Measurements from ENCODE around the gene KLHDC4.
A peak's percentile ranks its signal among the peaks of the same experiment; 100 is the strongest.
"Not testable (repeated sequence)": the region's sequence is repeated elsewhere in the genome, so short reads cannot be mapped to it uniquely, and the experiment has no call there.

Gene KLHDC4

GRCh38 chr16:87741700-87742415 is 23.9 kb downstream of the KLHDC4 start:
- no peak for DNase-seq

DNA sequence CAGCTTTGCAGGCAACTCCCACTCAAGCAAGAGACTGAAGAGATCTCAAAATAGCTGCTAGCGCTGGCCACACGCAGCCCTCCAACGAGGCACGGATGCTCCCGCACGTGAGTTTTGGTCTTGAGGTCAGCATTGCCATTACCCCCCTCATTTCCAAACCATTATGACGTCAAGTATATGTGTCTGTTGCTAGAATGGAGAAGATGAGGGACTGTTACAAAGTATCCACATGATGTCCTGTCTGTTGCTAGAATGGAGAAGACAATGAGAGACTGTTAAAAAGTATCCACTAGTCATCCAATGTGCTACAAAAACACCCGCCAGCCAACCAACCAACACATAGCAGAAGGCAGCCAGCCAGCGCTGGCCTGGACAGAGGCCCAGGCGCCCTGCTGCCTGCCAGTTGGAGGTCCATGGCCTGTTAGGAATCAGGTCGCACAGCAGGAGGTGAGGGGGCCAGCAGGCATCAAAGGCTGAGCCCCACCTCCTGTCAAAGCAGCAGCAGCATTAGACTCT is 24.8 kb downstream of the KLHDC4 start:
- DNase-seq, result peak; percentile 59

- DNase-seq, result peak; percentile 38
These were observed 25.3 kb downstream of the KLHDC4 start for GRCh38 chr16:87740441-87740840.

DNA sequence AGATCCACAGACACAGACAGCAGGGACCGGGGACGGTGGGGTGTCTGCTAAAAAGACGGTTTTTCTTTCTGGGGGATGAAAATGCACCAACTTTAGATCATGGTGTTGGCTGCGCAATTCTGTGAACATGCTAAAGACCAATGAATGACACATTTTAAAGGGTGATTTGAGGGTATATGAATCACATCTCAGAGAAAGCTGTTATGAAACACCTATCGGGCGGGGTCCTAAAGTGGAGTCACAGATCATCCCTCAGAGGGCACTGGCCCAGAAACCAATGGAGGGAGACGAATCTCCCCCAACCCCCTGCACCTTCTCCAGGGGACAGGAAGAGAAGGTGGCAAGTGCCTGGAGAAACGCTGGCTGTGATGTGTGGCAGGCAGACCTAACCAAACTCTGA is 26.0 kb downstream of the KLHDC4 start:
- DNase-seq, result no peak

DNA sequence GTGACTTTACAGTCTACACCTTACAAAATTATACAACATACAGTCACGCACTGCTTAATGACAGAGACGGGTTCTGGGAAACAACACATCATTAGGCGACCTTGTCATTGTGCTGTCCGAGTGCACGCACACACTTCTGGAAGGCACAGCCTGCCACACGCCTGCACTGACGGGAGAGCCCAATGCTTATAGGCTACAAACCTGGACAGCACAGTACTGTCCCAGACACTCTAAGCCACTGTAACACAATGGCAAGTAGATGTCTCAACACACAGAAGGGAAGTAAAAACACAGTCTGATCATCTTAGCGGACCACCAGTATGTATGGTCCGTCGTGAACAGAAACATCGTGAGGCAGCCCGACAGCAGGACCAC is 29.8 kb downstream of the KLHDC4 start:
- DNase-seq, result no peak

DNA sequence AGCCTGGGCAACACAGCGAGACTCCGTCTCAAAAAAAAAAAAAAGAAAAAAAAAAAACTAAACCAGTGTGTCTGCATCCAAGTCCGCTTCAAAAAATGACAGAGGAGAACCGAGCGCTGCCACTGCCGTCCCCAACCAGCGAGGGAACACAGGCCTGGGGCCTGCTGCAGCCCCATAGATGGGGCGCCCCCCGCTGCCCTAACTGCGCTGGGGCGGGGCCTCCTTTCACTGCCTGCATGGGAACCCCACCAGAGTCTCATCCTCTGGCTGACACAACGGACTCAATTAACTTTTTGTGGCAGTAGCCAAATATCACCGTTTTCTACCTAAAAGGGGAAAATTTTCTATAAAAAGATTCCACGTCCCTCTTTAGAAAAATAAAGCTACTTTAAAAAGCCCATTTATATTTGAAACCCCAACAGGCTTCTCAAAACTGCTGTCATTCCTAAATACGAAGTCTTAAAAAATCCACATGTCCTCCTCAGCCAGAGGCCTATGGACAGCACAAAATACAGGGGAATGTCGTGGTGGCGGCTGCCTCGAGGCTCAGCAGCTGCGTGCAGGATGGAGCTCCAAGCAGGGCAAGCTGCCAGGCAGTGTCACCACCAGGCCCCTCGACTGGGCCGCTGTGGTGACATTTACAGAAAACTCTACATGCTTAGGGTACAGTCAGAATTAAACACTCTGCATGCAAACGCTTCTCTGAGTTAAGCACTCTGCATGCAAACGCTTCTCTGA is 30.3 kb downstream of the KLHDC4 start:
- peak; percentile 35 for DNase-seq

- DNase-seq, result no peak
These were observed 31.1 kb downstream of the KLHDC4 start for GRCh38 chr16:87734644-87735043.

GRCh38 chr16:87733190-87733589 is 32.6 kb downstream of the KLHDC4 start:
- no peak for DNase-seq

GRCh38 chr16:87731607-87732006 is 34.2 kb downstream of the KLHDC4 start:
- DNase-seq, result no peak

- no peak for DNase-seq
These were observed 36.4 kb downstream of the KLHDC4 start for GRCh38 chr16:87729266-87729954.

DNA sequence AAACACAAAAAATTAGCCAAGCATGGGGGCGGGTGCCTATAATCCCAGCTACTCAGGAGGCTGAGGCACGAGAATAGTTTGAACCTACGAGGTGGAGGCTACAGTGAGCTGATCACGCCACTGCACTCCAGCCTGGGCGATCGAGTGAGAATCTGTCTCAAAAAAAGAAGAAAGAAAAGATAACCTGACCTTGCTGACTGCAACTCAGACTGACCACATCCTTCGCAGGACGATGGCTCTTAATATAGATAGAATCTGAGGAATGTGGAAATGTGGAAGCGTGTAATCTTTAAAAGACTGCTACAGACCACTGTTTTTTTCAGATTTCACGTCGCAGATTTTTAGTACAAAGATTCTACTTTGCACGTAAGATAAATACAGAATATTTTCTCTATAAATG is 37.8 kb downstream of the KLHDC4 start:
- no peak for DNase-seq

- no peak for DNase-seq
These were observed 38.4 kb downstream of the KLHDC4 start for GRCh38 chr16:87727346-87727745.

DNA sequence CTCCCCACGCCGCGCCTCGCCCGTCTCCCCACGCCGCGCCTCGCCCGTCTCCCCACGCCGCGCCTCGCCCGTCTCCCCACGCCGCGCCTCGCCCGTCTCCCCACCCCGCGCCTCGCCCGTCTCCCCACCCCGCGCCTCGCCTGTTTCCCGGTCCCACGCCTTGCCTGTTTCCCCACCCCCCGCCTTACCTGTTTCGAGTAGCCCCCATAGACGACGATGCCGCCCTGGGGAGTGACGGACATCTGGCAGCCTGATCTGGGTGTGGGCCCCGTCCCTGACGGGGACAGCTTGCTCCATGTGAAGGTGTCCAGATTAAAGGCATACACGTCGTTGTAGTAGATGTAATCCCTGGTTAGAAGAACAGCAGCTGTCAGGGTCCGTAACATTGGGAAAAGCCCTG is 39.2 kb downstream of the KLHDC4 start:
- DNase-seq, result not testable (repeated sequence)

DNA sequence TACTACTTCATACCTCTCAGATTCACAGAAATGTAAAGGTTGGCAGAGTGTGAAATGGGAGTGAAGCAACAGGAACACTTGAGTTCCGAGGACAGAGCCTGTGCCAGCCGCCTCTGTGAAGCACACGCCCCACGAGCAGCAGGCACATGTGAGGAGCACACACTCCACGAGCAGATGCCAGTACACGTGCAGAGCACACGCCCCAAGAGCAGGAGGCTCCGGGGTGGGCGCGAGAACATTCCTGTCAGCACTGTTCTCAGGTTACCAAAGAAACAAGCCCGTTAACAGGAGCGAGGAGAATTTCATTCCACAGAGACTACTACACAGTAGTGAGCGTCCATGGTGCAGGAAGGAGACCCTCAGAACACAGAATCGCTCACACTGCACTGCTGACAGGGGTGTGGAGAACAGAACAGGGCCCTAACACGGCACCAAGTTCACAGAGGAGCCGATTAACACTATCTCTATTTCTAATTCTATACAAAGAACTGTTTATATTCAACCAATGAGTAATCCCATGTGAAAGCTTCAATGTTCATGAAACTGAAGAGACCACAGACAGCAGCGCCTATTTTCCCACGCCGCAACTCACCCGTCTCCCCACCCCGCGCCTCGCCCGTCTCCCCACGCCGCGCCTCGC is 40.1 kb downstream of the KLHDC4 start:
- DNase-seq, result no peak

- DNase-seq, result no peak
These were observed 41.1 kb downstream of the KLHDC4 start for GRCh38 chr16:87724490-87725291.

DNA sequence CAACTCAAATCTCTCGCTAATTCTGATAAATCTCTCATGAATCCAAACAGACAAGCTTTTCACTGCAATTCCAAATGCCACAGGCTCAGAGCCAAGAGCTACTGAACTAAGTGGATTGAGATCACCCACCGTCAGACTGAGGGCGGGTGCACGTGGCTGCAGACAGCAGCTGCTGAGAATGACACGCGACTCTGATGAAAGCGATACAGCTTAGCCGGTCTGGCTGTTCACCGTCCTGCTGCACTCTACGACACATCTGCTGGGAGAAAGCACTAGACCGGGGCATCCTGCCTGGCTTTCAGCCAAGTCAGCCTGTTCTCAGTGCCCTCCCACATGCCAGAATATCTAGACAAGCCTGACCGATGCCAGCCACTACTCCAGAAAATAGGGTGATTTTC is 42.6 kb downstream of the KLHDC4 start:
- peak; percentile 82 for DNase-seq

- DNase-seq, result no peak
These were observed 43.1 kb downstream of the KLHDC4 start for GRCh38 chr16:87722590-87723225.

DNA sequence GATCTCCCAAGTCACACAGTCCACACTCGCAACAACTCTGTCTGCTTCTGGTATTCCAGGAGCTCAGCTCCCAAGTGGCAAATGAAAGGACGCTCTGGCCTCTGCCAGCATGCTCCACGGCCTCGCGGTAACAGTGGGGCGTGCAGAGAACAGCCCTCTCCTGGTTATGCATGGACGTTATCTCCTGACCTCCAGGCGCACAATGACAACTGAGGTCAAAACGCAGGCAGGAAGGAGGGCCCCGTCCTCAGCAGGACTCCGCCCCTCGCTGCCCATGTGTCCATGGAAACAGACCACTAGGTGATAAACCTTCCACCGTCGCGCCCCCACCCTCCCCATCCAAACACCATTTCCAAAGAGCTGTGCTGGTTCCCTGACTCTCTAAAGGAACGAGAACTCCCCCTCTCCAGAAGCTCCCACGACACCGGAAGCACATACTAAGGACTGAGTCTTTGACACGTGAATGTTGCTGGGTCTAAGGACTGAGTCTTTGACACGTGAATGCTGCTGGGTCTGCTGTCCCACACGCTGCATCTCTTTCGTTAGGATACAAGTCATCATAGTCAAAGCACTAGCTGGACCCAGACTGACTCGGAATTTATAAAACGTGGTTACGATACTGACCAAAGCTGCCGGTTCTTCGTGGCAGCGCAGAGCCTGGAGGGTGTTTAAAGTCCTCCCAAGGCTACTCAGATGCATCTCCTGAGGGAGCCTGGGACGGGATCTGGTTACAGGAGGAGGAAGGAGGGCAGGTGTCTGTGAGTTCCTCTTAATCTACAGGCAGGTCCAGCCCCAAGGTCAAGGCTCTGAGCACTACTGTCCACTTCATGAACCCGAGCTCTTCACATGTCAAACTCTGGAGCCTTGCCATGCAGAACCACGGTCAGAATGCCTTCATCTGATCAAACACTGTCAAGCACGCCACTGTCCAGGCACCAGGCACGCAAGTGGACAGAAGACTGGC is 43.9 kb downstream of the KLHDC4 start:
- no peak for DNase-seq

DNA sequence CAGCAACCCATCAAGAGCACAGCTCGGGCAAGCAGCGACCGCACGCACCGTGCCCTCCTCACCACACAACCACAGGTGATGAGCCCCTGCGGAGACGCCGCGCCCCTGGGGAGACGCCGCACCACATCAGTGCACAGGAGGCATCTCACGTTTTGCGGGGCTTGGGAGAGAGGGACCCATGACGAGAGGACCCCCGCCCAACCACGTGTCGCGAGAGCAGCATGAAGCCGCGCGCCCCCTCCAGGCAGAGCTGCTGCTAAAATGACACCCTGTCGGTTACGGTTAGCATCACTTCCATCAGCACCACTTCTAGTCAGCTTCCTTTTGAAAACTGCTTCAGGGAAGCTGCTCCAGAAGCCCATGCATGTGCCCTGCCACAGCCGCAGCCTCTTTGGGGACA is 45.3 kb downstream of the KLHDC4 start:
- no peak for DNase-seq

DNA sequence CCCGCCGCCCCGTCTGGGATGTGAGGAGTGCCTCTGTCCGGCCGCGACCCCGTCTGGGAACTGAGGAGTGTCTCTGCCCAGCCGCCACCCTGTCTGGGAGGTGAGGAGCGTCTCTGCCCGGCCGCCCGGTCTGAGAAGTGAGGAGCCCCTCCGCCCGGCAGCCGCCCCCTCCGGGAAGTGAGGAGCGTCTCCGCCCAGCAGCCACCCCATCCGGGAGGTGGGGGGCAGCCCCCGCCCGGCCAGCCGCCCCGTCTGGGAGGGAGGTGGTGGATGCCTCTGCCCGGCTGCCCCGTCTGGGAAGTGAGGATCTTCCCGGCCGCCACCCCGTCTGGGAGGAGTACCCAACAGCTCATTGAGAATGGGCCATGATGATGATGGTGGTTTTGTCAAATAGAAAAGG is 47.0 kb downstream of the KLHDC4 start:
- DNase-seq, result not testable (repeated sequence)

GRCh38 chr16:87715658-87716057 is 50.1 kb downstream of the KLHDC4 start:
- no peak for DNase-seq

All from femur (tissue), 1 donor.